GM12878 (cell line): Measurements from ENCODE around the gene TBP. TPM values are rescaled to one million over a fixed set of nuclear protein-coding genes. Genes with fewer than 3 reads are reported as not detected.
A peak's percentile ranks its signal among the peaks of the same experiment; 100 is the strongest.

Experiments used
- ATAC-seq: fragments of 200-7000 bp; cut with Tn5 transposase; 3 replicates; pipeline ENCODE4 v1.9.1; 2020; ENCODE audit warnings: mild to moderate bottlenecking, moderate library complexity
- BruUV-seq: library from RNA; stranded (reverse); fragments of 400-500 nt; replicated peaks from 2 replicates; lab custom pipeline; 2021; lab: Mats Ljungman, UMichigan
- CTCF ChIA-PET: fragments of 300-600 bp; sonication (Branson Sonifier 250); formaldehyde crosslinking; extraction: SDS; loops from one replicate; lab custom pipeline; 2021; ENCODE audit warnings: inconsistent platforms; lab: Yijun Ruan, JAX
- POLR2A ChIA-PET: fragments of 350-600 bp; formaldehyde crosslinking; extraction: SDS; loops from one replicate; lab custom pipeline; 2021; ENCODE audit warnings: inconsistent platforms; lab: Charles Lee
- RAD21 ChIA-PET: fragments of 300-600 bp; sonication (Branson Sonifier 250); formaldehyde crosslinking; loops from one replicate; lab custom pipeline; 2023; ENCODE audit warnings: antibody characterized with exemption; ENCODE audit not compliant: unreplicated experiment; lab: Charles Lee
- SMC1A ChIA-PET: fragments of 300-600 bp; sonication (Branson Sonifier 250); formaldehyde crosslinking; loops from one replicate; lab custom pipeline; 2023; ENCODE audit not compliant: unreplicated experiment, uncharacterized antibody; lab: Charles Lee
- DNase-seq: peaks from one replicate; pipeline ENCODE4 v3.0.0-alpha.2; 2011; ENCODE audit warnings: low read depth, low spot score
- FAIRE-seq: peaks from 3 replicates; lab custom pipeline; 2011; peaks lifted over from hg19 to GRCh38; lab: Jason Lieb, UNC
- H2AFZ ChIP-seq: 2 replicates; pipeline ENCODE4 v1.6.0; 2011; ENCODE audit warnings: low read depth, low read length, control low read depth; ENCODE audit not compliant: control insufficient read depth
- H3K27ac ChIP-seq: 2 replicates; pipeline ENCODE4 v1.5.1; 2011; ENCODE audit warnings: control low read depth; ENCODE audit not compliant: control insufficient read depth, insufficient read depth
- H3K27me3 ChIP-seq, 2 experiments: replicated peaks in 1 of 2; 2 replicates each; pipeline versions ENCODE4 v1.6.0 to v1.6.1; 2011; ENCODE audit warnings: low read length in 1 of 2; ENCODE audit not compliant: control insufficient read depth in 2 of 2, insufficient read depth in 2 of 2
- H3K36me3 ChIP-seq, 2 experiments: 2 replicates each; pipeline ENCODE4 v1.5.1; 2011; ENCODE audit warnings: low read length in 1 of 2; ENCODE audit not compliant: control insufficient read depth in 2 of 2, insufficient read depth in 2 of 2
- H3K4me1 ChIP-seq: 2 replicates; pipeline ENCODE4 v1.6.1; 2011; ENCODE audit warnings: mild to moderate bottlenecking, low read length, moderate library complexity, mixed read lengths; ENCODE audit not compliant: control insufficient read depth, insufficient read depth
- H3K4me2 ChIP-seq: 2 replicates; pipeline ENCODE4 v1.6.0; 2011; ENCODE audit warnings: control low read depth; ENCODE audit not compliant: control insufficient read depth, insufficient read depth
- H3K4me3 ChIP-seq: fragments of 200-600 bp; sonication (generic); 2 replicates; pipeline ENCODE4 v1.5.1; 2016
- H3K79me2 ChIP-seq: 2 replicates; pipeline ENCODE4 v1.6.0; 2011; ENCODE audit warnings: low read length; ENCODE audit not compliant: control insufficient read depth, insufficient read depth
- H3K9ac ChIP-seq: 2 replicates; pipeline ENCODE4 v1.8.0; 2011; ENCODE audit warnings: low read length, control low read depth, mixed read lengths; ENCODE audit not compliant: control insufficient read depth, insufficient read depth
- H3K9me3 ChIP-seq: replicated peaks from 3 replicates; pipeline ENCODE4 v1.5.1; 2011; ENCODE audit warnings: mild to moderate bottlenecking, low read length; ENCODE audit not compliant: control insufficient read depth, insufficient read depth
- H4K20me1 ChIP-seq: 2 replicates; pipeline ENCODE4 v1.6.0; 2011; ENCODE audit not compliant: control insufficient read depth, insufficient read depth
- CBX3 ChIP-seq: fragments of 200-600 bp; sonication (generic); IDR thresholded peaks from 2 replicates; pipeline ENCODE4 v1.6.1; 2016; ENCODE audit warnings: low read depth, borderline replicate concordance
- CHD4 ChIP-seq: fragments of 200-600 bp; sonication (generic); IDR thresholded peaks from 2 replicates; pipeline ENCODE4 v1.6.1; 2016; ENCODE audit warnings: mild to moderate bottlenecking
- HDAC6 ChIP-seq: fragments of 200-600 bp; sonication (generic); IDR thresholded peaks from one replicate; pipeline ENCODE4 v1.8.0; 2017; ENCODE audit warnings: antibody characterized with exemption; ENCODE audit not compliant: unreplicated experiment
- KLF5 ChIP-seq: fragments of 450-650 bp; IDR thresholded peaks from 2 replicates; pipeline ENCODE4 v1.6.1; 2014; ENCODE audit warnings: mild to moderate bottlenecking; ENCODE audit not compliant: partially characterized antibody
- MAX ChIP-seq: IDR thresholded peaks from 2 replicates; pipeline ENCODE4 v1.6.1; 2012; ENCODE audit warnings: low read depth, low read length, improper control_type of control experiment
- NBN ChIP-seq: fragments of 450-650 bp; IDR thresholded peaks from 2 replicates; pipeline ENCODE4 v1.6.1; 2016
- NFYA ChIP-seq: IDR thresholded peaks from 2 replicates; pipeline ENCODE4 v1.6.1; 2011; ENCODE audit warnings: low read depth, mild to moderate bottlenecking, low read length, improper control_type of control experiment, borderline replicate concordance
- NR2C1 ChIP-seq: fragments of 450-650 bp; IDR thresholded peaks from 2 replicates; pipeline ENCODE4 v1.6.1; 2017; ENCODE audit warnings: antibody characterized with exemption, mild to moderate bottlenecking, moderate library complexity
- PAX8 ChIP-seq: fragments of 450-650 bp; IDR thresholded peaks from 2 replicates; pipeline ENCODE4 v1.6.1; 2017; ENCODE audit warnings: mild to moderate bottlenecking, moderate library complexity
- PKNOX1 ChIP-seq: fragments of 450-650 bp; IDR thresholded peaks from 2 replicates; pipeline ENCODE4 v1.6.1; 2016; ENCODE audit warnings: mild to moderate bottlenecking
- POU2F2 ChIP-seq: IDR thresholded peaks from 3 replicates; pipeline ENCODE4 v1.6.1; 2011; ENCODE audit warnings: low read depth, mild to moderate bottlenecking, low read length, borderline replicate concordance
- RAD51 ChIP-seq: fragments of 450-650 bp; IDR thresholded peaks from 2 replicates; pipeline ENCODE4 v1.6.1; 2016; ENCODE audit warnings: moderate library complexity, mild to moderate bottlenecking, inconsistent platforms
- RCOR1 ChIP-seq: conservative IDR thresholded peaks from 2 replicates; pipeline ENCODE4 v1.6.1; 2012; ENCODE audit warnings: low read depth, low read length, improper control_type of control experiment
- RUNX3 ChIP-seq: IDR thresholded peaks from 2 replicates; pipeline ENCODE4 v1.6.1; 2012; ENCODE audit warnings: low read length, inconsistent platforms
- SIX5 ChIP-seq: IDR thresholded peaks from 2 replicates; pipeline ENCODE4 v1.6.1; 2011; ENCODE audit warnings: mild to moderate bottlenecking, low read depth, low read length, moderate library complexity; ENCODE audit not compliant: severe bottlenecking
- SMAD1 ChIP-seq: fragments of 450-650 bp; IDR thresholded peaks from 2 replicates; pipeline ENCODE4 v1.6.1; 2018; ENCODE audit warnings: mild to moderate bottlenecking, low read depth; ENCODE audit not compliant: partially characterized antibody
- SMAD5 ChIP-seq: IDR thresholded peaks from 2 replicates; pipeline ENCODE4 v1.6.1; 2016; ENCODE audit warnings: antibody characterized with exemption, low read depth
- YBX1 ChIP-seq: fragments of 450-650 bp; IDR thresholded peaks from 2 replicates; pipeline ENCODE4 v1.6.1; 2016; ENCODE audit warnings: antibody characterized with exemption
- ZNF384 ChIP-seq: IDR thresholded peaks from 2 replicates; pipeline ENCODE4 v1.6.1; 2012; ENCODE audit warnings: low read depth, mild to moderate bottlenecking, low read length, improper control_type of control experiment, borderline replicate concordance
- WGBS: methylation state at CpG from one replicate; pipeline ENCODE4 v1.1.6; 2016; ENCODE audit warnings: low lambda C conversion rate; ENCODE audit not compliant: insufficient replicate concordance, insufficient coverage; ENCODE audit errors: missing lambda C conversion rate; 5-methylcytosine and 5-hydroxymethylcytosine counted together
- in situ Hi-C: fragments of 300-500 bp; cut with MboI; formaldehyde crosslinking; loops from 9 replicates; pipeline ENCODE4 v1.14.3; 2018; ENCODE audit warnings: mixed read lengths
- intact Hi-C: fragments of 100-400 bp; cut with micrococcal nuclease; formaldehyde crosslinking; loops from one replicate; pipeline ENCODE4 v1.14.2; 2022; ENCODE audit not compliant: unreplicated experiment
- polyA plus RNA-seq, 11 experiments: library from polyadenylated mRNA; depleted of rRNA in 4 of 11; unstranded in 6 of 11; stranded (reverse) in 5 of 11; fragments of >200 nt; fragmentation: Nextera tagmentation in 4 of 11; fragmentation: Illumina TruSeq in 1 of 11; extraction: Ambion mirVana in 4 of 11; extraction: Trizol in 1 of 11; gene quantifications; 1 replicate in 1 of 11; 2 replicates in 10 of 11; pipeline versions ENCODE4 v1.2.1 to v1.2.3, GENCODE V29; 2011 to 2016; ENCODE audit warnings: inconsistent platforms in 2 of 11, missing spikeins in 2 of 11, low read depth in 1 of 11
- total RNA-seq, 4 experiments: library from RNA; depleted of rRNA in 3 of 4; stranded (reverse); fragments of >200 nt in 3 of 4; fragmentation: Illumina TruSeq in 1 of 4; extraction: Trizol in 1 of 4; gene quantifications; 2 replicates each; pipeline versions ENCODE4 v1.2.1 to v1.2.3, GENCODE V29; 2013 to 2021
- TF ChIP-seq, protein P1 (sequence below): IDR thresholded peaks from 2 replicates; pipeline ENCODE4 v1.6.1; 2011; ENCODE audit warnings: low read depth, mild to moderate bottlenecking, low read length, moderate library complexity, borderline replicate concordance; ENCODE audit errors: extremely low read depth
- TF ChIP-seq, protein P2 (sequence below): IDR thresholded peaks from 2 replicates; pipeline ENCODE4 v1.6.1; 2011; ENCODE audit warnings: borderline replicate concordance, low read depth, mild to moderate bottlenecking, moderate library complexity, low read length; ENCODE audit not compliant: insufficient read depth, poor library complexity, severe bottlenecking

TBP gene
- total and polyA plus RNA-seq, 10 of the 15 experiments (the other 5 are each of a cell fraction or from before 2014, with no cell fraction given), result 13.6 to 39.5 (median 26.5) TPM

DNA sequence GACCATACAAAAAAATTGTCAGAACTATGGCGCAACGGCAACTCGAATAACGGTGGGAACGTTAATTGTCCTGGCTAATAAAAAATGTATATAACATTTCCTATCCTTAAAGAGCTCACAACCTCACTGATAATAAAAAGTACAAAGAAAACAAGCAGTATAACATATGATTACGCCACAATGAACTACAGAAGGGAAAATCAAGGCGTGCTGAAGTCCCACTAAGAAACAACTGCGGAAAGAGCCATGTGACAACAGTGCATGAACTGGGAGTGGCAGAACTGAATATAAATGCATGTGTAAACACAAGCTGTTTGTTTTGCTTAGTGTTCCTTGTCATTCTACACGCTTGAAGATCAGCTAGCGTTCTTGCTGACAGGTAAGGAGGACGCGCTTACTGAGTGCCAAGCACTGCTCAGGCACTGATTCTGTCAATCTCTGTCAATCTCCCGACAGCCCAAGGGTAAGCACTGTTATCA is 596 bp upstream of the TBP start:
- intact Hi-C loops (loop anchor here (1.0 to 5.0 kb wide), 3 partner anchors 31 to 851 kb away; partner anchors contain the start of genes C6orf120, DYNLT2, ERMARD and PDCD2), in situ Hi-C loops (loop anchor here (5.0 kb wide), 2 partner anchors 801 to 851 kb away; partner anchors contain the start of genes C6orf120, DYNLT2, ERMARD and WDR27)
- WGBS, result 4% methylated on average over 13 of the region's 13 CpGs
- ChIA-PET RAD21 (interaction anchor here (0.9 to 1.3 kb wide), 2 partner anchors 12 to 31 kb away, joined by 3 to 4 read pairs; partner anchors contain the start of gene PDCD2), SMC1A (interaction anchor here (0.8 to 1.5 kb wide), 4 partner anchors 14 to 242 kb away, joined by 3 to 8 read pairs (median 3); partner anchors contain the start of gene PDCD2), POLR2A (interaction anchor here (0.6 kb wide), 1 partner anchor 958 kb away, joined by 3 read pairs; no protein-coding TSS in a partner anchor), CTCF (interaction anchor here (1.1 to 1.6 kb wide), 2 partner anchors 23 to 30 kb away, joined by 4 to 6 read pairs; partner anchors contain the start of gene PDCD2)
- peaks cover 3% of the 10 kb centered on the region; the same call in 1 of the 2 replicates for H3K4me1 ChIP-seq
- DNase-seq (no peak), ATAC-seq (peak; percentile 61), FAIRE-seq (no peak)
- peaks cover 0 to 8% of the 10 kb centered on the region in 2 experiments; a peak in 2 of 4 replicates for H3K36me3 ChIP-seq
- no TSS peak for BruUV-seq
- H3K9ac ChIP-seq, result peak overlapping the region; percentile 85
- peaks cover 73% of the 10 kb centered on the region for H3K79me2 ChIP-seq
- peak overlapping the region; percentile 76 for H3K4me3 ChIP-seq
- H3K27me3 ChIP-seq, result no peaks in the 10 kb centered on the region
- H3K9me3 ChIP-seq, result no peaks in the 10 kb centered on the region
- H4K20me1 ChIP-seq, result peaks cover 4% of the 10 kb centered on the region; the same call in 1 of the 2 replicates
- peak overlapping the region; percentile 93 for H2AFZ ChIP-seq
- peak overlapping the region; percentile 90 for H3K27ac ChIP-seq
- peak overlapping the region; percentile 65 for H3K4me2 ChIP-seq
- no peak for TF ChIP-seq YBX1
- no peak for TF ChIP-seq ZNF384
- TF ChIP-seq HDAC6, result no peak
- TF ChIP-seq CBX3, result no peak
- TF ChIP-seq RUNX3, result no peak
- peak; percentile 95 for TF ChIP-seq PKNOX1
- TF ChIP-seq PAX8, result 0 out of 2 replicates have a peak, but pooled peaks have one; percentile 77
- no peak for TF ChIP-seq SMAD1
- TF ChIP-seq RCOR1, result no peak
- no peak for TF ChIP-seq NBN
- no peak for TF ChIP-seq SIX5
- TF ChIP-seq, protein P1, sequence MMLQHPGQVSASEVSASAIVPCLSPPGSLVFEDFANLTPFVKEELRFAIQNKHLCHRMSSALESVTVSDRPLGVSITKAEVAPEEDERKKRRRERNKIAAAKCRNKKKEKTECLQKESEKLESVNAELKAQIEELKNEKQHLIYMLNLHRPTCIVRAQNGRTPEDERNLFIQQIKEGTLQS, result peak; percentile 1; the same call in 1 of the 2 replicates
- no peak for TF ChIP-seq KLF5
- TF ChIP-seq SMAD5, result no peak
- TF ChIP-seq, protein P2, sequence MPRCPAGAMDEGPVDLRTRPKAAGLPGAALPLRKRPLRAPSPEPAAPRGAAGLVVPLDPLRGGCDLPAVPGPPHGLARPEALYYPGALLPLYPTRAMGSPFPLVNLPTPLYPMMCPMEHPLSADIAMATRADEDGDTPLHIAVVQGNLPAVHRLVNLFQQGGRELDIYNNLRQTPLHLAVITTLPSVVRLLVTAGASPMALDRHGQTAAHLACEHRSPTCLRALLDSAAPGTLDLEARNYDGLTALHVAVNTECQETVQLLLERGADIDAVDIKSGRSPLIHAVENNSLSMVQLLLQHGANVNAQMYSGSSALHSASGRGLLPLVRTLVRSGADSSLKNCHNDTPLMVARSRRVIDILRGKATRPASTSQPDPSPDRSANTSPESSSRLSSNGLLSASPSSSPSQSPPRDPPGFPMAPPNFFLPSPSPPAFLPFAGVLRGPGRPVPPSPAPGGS, result no peak
- no peak for TF ChIP-seq CHD4
- TF ChIP-seq NR2C1, result no peak
- no peak for TF ChIP-seq POU2F2
- 0 out of 2 replicates have a peak, but pooled peaks have one; percentile 18 for TF ChIP-seq MAX
- no peak for TF ChIP-seq NFYA
- TF ChIP-seq RAD51, result peak; percentile 67
